ENCODE measurements around the gene IFT52.

The IFT52 gene

GRCh38 chr20:43694763-43695162, 104.0 kb downstream of the IFT52 start:
- FAIRE-seq = no peak

GRCh38 chr20:43695571-43695970, 104.8 kb downstream of the IFT52 start:
- no peak for FAIRE-seq
